ACC112 (cell line): ENCODE data around the gene DPRX.

Source experiments
- H2AFZ ChIP-seq: fragments of 200-600 bp; sonication (generic); one replicate; pipeline ENCODE4 v1.6.0; 2017; ENCODE audit warnings: antibody characterized with exemption, low read length; ENCODE audit not compliant: unreplicated experiment
- H3K27ac ChIP-seq: fragments of 200-600 bp; sonication (generic); 2 replicates; pipeline ENCODE4 v1.5.1; 2014; ENCODE audit warnings: low read depth, mild to moderate bottlenecking, antibody characterized with exemption, low read length, moderate library complexity
- H3K27me3 ChIP-seq: fragments of 200-600 bp; sonication (generic); 2 replicates; pipeline ENCODE4 v1.6.1; 2014; ENCODE audit warnings: mild to moderate bottlenecking, antibody characterized with exemption, low read length, moderate library complexity, mixed read lengths; ENCODE audit not compliant: insufficient read depth
- H3K36me3 ChIP-seq: fragments of 200-600 bp; sonication (generic); 2 replicates; pipeline ENCODE4 v1.6.1; 2016; ENCODE audit warnings: mild to moderate bottlenecking, antibody characterized with exemption, low read length, moderate library complexity, mixed read lengths; ENCODE audit not compliant: insufficient read depth
- H3K4me1 ChIP-seq: fragments of 200-600 bp; sonication (generic); one replicate; pipeline ENCODE4 v1.6.1; 2016; ENCODE audit warnings: low read length, mixed read lengths; ENCODE audit not compliant: insufficient read depth, unreplicated experiment, control insufficient read depth
- H3K4me3 ChIP-seq: fragments of 200-600 bp; sonication (generic); 2 replicates; pipeline ENCODE4 v1.5.1; 2014; ENCODE audit warnings: mild to moderate bottlenecking, low read depth, low read length
- H3K79me2 ChIP-seq: fragments of 200-600 bp; sonication (generic); one replicate; pipeline ENCODE4 v1.6.0; 2016; ENCODE audit warnings: low read length; ENCODE audit not compliant: control insufficient read depth, unreplicated experiment, insufficient read depth

The DPRX gene, protein sequence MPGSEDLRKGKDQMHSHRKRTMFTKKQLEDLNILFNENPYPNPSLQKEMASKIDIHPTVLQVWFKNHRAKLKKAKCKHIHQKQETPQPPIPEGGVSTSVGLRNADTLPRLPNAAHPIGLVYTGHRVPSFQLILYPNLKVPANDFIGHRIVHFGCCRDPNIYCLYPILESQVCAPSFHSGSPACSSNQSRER

DNA sequence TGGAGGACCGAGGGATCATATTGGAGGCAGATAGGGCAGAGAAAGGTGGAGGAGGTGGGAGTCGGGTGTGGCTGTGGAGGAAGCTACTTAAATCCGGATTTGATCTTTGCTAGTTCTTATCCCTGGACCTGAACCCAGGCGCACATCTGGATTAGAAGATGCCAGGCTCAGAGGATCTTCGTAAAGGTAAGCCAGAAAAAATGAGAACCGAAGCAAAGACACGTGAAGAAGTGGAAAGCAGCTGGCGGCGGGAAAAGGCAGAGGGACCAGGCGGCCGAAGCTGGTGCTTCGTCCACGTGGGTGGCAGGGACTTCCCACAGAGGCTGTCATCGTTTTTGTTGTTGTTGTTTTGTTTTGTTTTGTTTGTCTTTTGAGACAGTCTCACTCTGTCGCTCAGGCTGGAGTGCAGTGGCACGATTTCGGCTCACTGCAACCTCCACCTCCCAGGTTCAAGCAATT is at the start of gene DPRX:
Gene DPRX (plus strand): TSS at position 51 of the 459 bp plus-strand sequence. CDS start 108 bp downstream, at position 159.
- Histone ChIP-seq H2AFZ (no peak within 1 kb of the TSS), H3K4me3 (no peak within 1 kb of the TSS), H3K4me1 (no peaks in the 10 kb centered on the region), H3K79me2 (no peaks in the 10 kb centered on the region), H3K27ac (no peak within 1 kb of the TSS), H3K36me3 (no peaks in the 10 kb centered on the region), H3K27me3 (no peaks in the 10 kb centered on the region)

DNA sequence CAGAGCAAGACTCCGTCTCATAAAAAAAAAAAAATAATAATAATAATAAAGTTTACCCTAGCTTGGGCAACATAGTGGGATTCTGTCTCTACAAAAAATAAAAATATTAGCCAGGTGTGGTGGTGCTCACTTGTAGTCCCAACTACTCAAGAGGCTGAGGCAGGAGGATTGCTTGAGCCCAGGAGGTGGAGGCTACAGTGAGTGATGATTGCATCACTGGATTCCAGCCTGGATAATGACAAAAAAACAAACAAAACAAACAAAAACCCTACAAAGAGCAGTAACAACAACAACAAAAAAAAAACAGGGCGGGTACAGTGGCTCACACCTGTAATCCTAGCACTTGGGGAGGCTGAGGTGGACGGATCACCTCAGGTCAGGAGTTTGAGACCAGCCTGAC is 48.6 kb upstream of the DPRX start:
- Histone ChIP-seq H3K4me1 (no peaks in the 10 kb centered on the region), H2AFZ (no peak overlapping the region), H3K27ac (no peak overlapping the region), H3K4me3 (no peak overlapping the region), H3K79me2 (no peaks in the 10 kb centered on the region), H3K27me3 (no peaks in the 10 kb centered on the region), H3K36me3 (peaks cover 9% of the 10 kb centered on the region)

DNA sequence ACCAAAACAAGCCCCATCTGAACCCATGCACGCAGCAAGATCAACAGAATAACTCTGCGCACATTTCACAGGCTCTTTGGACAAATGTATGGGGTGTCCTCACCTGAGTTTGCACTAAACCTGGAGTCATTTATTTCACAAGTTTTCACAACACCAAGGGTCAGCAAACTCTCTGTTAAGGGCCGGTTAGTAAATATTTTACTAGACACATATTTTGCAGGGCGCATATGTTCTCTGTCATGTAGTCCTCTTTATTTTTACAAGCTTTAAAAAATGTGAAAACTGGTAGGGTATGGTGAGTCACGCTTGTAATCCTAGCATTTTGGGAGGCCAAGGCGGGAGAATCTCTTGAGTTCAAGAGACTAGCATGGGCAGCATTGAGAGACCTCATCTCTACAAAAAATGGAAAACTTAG is 45.5 kb upstream of the DPRX start:
- H3K4me1 ChIP-seq = no peaks in the 10 kb centered on the region
- H3K36me3 ChIP-seq = no peaks in the 10 kb centered on the region
- no peak overlapping the region for H3K27ac ChIP-seq
- H3K27me3 ChIP-seq = no peaks in the 10 kb centered on the region
- H3K79me2 ChIP-seq = no peaks in the 10 kb centered on the region
- no peak overlapping the region for H3K4me3 ChIP-seq
- no peak overlapping the region for H2AFZ ChIP-seq

DNA sequence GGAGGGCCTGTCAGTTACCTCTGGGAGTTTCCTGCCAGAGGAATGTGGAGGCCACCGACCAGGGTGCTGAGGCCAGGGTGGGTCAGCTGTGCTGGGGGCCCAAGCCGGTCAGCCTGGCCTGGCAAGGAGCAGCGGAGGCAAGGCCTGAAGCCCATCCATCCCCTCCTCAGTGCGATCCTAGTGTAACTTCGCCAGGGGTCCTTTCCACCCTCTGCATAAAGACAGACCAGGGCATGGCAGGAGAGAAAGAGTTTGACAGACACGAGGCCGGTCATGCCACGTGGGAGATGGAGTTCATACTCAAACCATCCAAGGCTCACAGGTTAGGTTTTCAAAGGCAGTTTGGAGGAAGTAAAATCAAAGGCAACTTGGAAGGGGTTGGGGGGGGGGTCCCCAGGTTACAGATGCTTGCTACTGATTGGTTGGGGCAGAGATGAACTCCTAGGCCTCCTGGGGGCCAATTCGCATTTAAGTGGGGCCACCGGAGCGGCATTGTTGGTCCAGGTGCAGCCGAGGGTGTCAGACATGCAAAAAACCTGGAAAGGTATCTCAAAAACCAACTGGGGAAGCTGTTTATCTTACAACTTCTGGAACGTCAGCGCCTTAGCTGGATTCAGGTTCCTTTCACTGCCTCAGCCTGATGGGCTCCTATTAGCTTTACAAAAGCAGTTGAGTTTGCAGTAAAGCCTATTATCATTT is 36.8 kb upstream of the DPRX start:
- H3K27me3 ChIP-seq = no peaks in the 10 kb centered on the region
- H3K4me1 ChIP-seq = no peaks in the 10 kb centered on the region
- no peaks in the 10 kb centered on the region for H3K36me3 ChIP-seq
- H3K27ac ChIP-seq = no peak overlapping the region
- no peak overlapping the region for H3K4me3 ChIP-seq
- no peaks in the 10 kb centered on the region for H3K79me2 ChIP-seq
- H2AFZ ChIP-seq = no peak overlapping the region

DNA sequence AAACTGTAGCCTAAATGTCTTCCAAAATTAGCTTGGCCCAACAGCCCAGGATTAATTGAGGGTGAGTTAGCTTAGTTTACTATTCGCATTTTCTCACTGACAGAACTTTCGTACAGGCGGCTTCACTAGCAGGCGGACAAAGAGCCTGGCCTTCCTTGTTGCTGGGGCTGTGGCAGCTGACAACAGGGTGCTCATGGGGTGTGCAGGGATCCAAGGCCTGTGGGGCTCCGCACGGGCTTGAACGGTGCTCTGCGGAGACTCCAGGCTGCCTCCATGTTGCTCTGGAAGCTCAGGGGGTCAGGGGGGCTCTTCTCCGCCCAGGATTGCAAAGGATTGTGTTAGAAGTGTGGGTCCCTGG is 36.3 kb upstream of the DPRX start:
- no peak overlapping the region for H3K4me3 ChIP-seq
- H3K4me1 ChIP-seq = no peaks in the 10 kb centered on the region
- H3K27me3 ChIP-seq = no peaks in the 10 kb centered on the region
- no peak overlapping the region for H2AFZ ChIP-seq
- H3K36me3 ChIP-seq = no peaks in the 10 kb centered on the region
- no peak overlapping the region for H3K27ac ChIP-seq
- no peaks in the 10 kb centered on the region for H3K79me2 ChIP-seq

DNA sequence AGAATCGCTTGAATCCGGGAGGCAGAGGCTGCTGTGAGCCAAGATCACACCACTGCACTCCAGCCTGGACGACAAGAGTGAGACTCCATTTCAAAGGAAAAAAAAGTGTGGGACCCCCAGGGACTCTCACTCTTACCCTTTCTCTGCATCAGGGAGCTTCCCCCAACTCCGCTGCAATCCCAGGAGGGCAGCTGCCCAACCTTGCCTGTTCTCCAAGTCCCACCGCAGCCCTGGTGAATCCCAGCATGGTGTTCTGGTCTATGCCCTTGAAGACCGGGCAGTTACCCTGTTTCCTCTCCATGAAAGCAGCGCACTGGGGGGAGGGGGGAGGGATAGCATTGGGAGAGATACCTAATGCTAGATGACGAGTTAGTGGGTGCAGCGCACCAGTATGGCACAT is 35.7 kb upstream of the DPRX start:
- no peaks in the 10 kb centered on the region for H3K4me1 ChIP-seq
- no peak overlapping the region for H3K4me3 ChIP-seq
- no peak overlapping the region for H3K27ac ChIP-seq
- H3K36me3 ChIP-seq = no peaks in the 10 kb centered on the region
- H3K27me3 ChIP-seq = no peaks in the 10 kb centered on the region
- H3K79me2 ChIP-seq = no peaks in the 10 kb centered on the region
- no peak overlapping the region for H2AFZ ChIP-seq

DNA sequence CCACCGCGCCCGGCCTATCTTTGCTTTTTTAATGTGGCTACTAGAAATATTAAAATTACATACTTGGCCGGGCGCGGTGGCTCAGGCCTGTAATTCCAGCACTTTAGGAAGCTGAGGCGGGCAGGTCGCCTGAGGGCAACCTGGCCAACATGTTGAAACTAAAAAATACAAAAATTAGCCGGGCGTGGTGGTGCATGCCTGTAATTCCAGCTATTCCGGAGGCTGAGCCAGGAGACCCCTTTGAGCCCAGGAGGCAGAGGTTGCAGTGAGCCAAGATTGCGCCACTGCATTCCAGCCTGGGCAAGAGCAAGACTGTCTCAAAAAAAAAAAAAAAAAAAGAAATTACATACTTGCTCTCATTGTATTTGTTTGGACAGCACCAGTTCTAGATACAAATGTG is 34.8 kb upstream of the DPRX start:
- Histone ChIP-seq H3K27me3 (no peaks in the 10 kb centered on the region), H3K4me3 (no peak overlapping the region), H3K4me1 (no peaks in the 10 kb centered on the region), H2AFZ (no peak overlapping the region), H3K27ac (no peak overlapping the region), H3K36me3 (no peaks in the 10 kb centered on the region), H3K79me2 (no peaks in the 10 kb centered on the region)

DNA sequence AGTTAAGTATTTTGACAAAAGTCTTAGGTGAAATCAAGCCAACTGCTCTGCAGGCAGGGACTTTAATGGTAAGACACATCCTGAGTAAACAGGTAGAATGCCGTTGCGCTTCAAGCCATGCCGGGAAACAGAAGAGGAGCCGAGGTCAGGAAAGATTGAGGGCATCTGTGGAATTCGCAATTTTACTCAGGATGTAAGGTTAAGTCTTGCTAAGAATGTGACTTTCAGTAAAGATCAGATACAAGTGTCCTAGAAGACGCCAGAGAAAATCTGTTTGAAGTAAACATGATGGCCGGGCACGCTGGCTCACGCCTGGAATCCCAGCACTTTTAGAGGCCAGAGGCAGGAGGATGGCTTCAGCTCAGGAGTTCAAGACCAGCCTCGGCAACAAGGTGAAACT is 33.4 kb upstream of the DPRX start:
- Histone ChIP-seq H3K27me3 (no peaks in the 10 kb centered on the region), H3K27ac (no peak overlapping the region), H3K36me3 (no peaks in the 10 kb centered on the region), H3K4me3 (no peak overlapping the region), H3K4me1 (no peaks in the 10 kb centered on the region), H3K79me2 (no peaks in the 10 kb centered on the region), H2AFZ (no peak overlapping the region)

DNA sequence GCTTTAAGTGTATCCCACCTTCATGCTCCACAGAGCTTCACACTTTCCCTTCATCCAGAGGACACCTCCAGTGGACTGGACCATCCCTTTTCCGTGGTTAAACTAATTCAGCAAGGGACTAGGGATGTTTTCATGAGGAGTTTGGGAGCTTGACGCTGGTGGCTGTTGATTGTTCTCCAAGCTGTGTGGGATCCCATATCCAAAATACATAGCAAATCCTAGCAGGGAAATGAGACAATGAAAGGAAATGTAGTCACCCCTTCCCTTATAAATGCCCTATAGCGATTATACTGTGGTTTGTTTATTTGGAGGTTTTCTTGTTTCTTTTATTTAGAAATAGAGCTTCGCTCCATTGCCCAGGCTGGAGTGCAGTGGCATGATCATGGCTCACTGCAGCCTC is 31.6 kb upstream of the DPRX start:
- no peaks in the 10 kb centered on the region for H3K79me2 ChIP-seq

DNA sequence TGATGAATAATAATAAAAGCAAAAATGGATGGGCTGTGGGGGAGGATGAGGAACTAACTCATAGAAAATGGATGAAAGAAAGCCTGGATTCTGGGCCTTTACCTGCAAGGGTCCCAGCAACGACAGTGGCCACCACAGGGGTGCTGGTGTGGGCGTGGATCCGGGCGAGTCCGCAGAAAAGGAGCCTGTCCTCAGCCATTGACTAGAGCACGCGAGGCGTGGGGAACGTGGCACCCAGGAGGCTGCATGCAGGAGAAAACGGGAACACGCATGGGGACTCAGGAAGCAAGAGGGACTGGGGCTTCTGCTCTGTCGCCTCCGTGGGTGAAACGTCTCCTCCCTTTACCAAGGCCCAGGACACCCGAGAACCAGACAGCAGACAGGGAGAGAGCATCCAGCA is 25.8 kb upstream of the DPRX start:
- Histone ChIP-seq H3K79me2 (no peaks in the 10 kb centered on the region), H2AFZ (no peak overlapping the region), H3K4me1 (no peaks in the 10 kb centered on the region), H3K4me3 (no peak overlapping the region), H3K27me3 (no peaks in the 10 kb centered on the region), H3K36me3 (no peaks in the 10 kb centered on the region), H3K27ac (no peak overlapping the region)

More for the DNA sequence above, 31.6 kb upstream of the DPRX start:
- no peaks in the 10 kb centered on the region for H3K4me1 ChIP-seq
- H3K27me3 ChIP-seq = no peaks in the 10 kb centered on the region
- no peak overlapping the region for H3K4me3 ChIP-seq
- no peaks in the 10 kb centered on the region for H3K36me3 ChIP-seq
- H3K27ac ChIP-seq = no peak overlapping the region
- H2AFZ ChIP-seq = no peak overlapping the region

DNA sequence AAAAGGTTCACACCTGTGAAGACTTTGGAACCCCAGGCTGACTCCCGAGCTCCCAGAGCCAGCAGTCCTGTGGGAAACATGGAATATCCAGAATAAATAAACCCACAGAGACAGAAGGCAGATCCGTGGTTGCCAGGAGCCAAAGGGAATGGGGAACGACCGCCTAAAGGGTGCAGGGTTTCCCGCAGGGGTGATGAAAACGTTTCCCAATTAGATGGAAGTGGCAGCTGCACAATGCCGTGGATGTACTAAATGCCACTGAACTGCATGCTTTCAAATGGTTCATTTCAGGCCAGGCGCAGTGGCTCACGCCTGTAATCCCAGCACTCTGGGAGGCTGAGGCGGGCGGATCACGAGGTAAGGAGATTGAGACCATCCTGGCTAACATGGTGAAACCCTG is 23.4 kb upstream of the DPRX start:
- no peak overlapping the region for H3K27ac ChIP-seq
- no peaks in the 10 kb centered on the region for H3K79me2 ChIP-seq
- no peaks in the 10 kb centered on the region for H3K36me3 ChIP-seq
- no peak overlapping the region for H2AFZ ChIP-seq
- no peaks in the 10 kb centered on the region for H3K4me1 ChIP-seq
- H3K27me3 ChIP-seq = no peaks in the 10 kb centered on the region
- no peak overlapping the region for H3K4me3 ChIP-seq
